Measurements from ENCODE around the gene ZDHHC5.

GRCh38 chr11:57744357-57744756, 76.4 kb downstream of the ZDHHC5 start:
- TF ChIP-seq CTCF (IDR thresholded peaks at IDR 0.05): no peak
- TF ChIP-seq EZH2 (IDR thresholded peaks at IDR 0.05; ENCODE audit: borderline replicate concordance, insufficient read depth, low read depth, low read length, poor library complexity, severe bottlenecking): no peak
